RWPE1 (cell line): ENCODE measurements around the gene APBB3.
A peak's percentile ranks its signal among the peaks of the same experiment; 100 is the strongest.
"Not testable (repeated sequence)": the region's sequence is repeated elsewhere in the genome, so short reads cannot be mapped to it uniquely, and the experiment has no call there.

ENCODE experiments used
- CTCF ChIA-PET: fragments of 350-600 bp; sonication (Branson Sonifier 250); formaldehyde crosslinking; extraction: SDS; loops from one replicate; lab custom pipeline; 2021; lab: Yijun Ruan, JAX
- POLR2A ChIA-PET: fragments of 400-600 bp; formaldehyde crosslinking; extraction: SDS; loops from one replicate; lab custom pipeline; 2020; ENCODE audit warnings: antibody characterized with exemption; ENCODE audit not compliant: low non-redundant PET; lab: Yijun Ruan, JAX
- DNase-seq: peaks from one replicate; pipeline ENCODE4 v3.0.0; 2012; ENCODE audit warnings: low spot score
- H3K27ac ChIP-seq: fragments of 450-650 bp; 2 replicates; pipeline ENCODE4 v1.5.1; 2017
- TF ChIP-seq, protein P1 (sequence below): fragments of 450-650 bp; conservative IDR thresholded peaks from 2 replicates; pipeline ENCODE4 v1.5.1; 2017; ENCODE audit warnings: low read depth, mild to moderate bottlenecking

Gene APBB3

DNA sequence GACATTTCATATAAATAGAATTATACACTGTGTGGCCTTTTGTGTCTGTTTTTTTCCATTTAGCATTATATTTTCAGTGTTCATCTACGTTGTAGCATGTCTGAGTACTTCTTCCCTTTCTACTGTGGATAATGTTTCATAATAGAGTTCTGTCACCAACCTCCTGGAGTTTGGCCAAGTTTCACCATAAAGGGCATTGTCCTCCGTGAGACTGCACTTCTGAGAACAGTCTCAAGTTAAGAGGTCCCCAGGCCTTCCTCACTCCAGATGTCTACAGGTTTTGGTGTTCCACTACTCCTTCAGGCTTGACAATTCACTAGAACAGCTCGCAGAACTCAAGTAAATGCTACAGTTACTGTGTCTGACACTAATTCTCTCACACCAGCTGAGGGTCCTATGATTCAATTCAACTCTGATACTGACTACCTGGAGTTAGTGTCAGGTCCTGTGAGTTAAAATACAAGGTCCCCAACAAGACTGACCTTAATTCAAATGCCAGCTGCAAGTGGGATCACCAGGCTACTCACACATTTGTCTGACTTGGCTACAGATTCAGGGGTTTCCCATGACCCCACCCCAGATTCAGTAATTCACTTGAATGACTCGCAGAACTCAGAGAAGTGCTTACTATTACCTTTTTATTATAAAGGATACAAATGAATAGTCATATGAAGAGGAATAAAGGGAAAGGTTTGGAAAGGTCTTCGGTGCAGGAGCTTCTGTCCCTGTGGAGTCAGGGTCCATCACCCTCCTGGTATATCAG is 31.3 kb upstream of the APBB3 start:
- H3K27ac ChIP-seq: no peak overlapping the region
- ChIA-PET POLR2A (no interaction called here), CTCF (interaction anchor here (1.0 kb wide), 1 partner anchor 34 kb away, joined by 3 read pairs; no protein-coding TSS in a partner anchor)
- TF ChIP-seq, protein P1, sequence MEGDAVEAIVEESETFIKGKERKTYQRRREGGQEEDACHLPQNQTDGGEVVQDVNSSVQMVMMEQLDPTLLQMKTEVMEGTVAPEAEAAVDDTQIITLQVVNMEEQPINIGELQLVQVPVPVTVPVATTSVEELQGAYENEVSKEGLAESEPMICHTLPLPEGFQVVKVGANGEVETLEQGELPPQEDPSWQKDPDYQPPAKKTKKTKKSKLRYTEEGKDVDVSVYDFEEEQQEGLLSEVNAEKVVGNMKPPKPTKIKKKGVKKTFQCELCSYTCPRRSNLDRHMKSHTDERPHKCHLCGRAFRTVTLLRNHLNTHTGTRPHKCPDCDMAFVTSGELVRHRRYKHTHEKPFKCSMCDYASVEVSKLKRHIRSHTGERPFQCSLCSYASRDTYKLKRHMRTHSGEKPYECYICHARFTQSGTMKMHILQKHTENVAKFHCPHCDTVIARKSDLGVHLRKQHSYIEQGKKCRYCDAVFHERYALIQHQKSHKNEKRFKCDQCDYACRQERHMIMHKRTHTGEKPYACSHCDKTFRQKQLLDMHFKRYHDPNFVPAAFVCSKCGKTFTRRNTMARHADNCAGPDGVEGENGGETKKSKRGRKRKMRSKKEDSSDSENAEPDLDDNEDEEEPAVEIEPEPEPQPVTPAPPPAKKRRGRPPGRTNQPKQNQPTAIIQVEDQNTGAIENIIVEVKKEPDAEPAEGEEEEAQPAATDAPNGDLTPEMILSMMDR: no peak
- no peak for DNase-seq

DNA sequence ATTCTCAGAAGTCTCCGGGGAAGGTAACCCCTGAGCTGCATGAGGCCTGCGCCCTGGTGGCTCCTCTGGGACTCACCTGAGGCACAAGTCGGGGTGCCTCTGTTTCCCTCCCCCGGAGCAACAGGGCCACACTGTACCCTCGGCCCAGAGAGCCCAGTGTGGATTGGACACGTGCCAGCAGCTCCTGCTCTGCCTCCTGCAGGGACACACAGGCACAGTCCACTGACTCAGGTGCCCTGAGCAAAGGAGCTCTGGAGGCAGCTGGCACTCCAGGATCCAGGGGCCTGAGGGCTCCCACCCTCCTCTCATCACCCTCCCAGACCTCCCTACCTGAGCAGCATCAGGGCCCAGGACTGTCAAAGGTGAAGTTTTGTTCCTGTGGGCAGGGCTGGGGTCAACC is 29.8 kb upstream of the APBB3 start:
- ChIA-PET CTCF (no interaction called here), POLR2A (interaction anchor here (1.0 kb wide), 1 partner anchor 53 kb away, joined by 5 read pairs; the partner anchor contains the start of genes IK and NDUFA2)
- DNase-seq: no peak
- H3K27ac ChIP-seq: no peak overlapping the region
- TF ChIP-seq, protein P1: no peak

DNA sequence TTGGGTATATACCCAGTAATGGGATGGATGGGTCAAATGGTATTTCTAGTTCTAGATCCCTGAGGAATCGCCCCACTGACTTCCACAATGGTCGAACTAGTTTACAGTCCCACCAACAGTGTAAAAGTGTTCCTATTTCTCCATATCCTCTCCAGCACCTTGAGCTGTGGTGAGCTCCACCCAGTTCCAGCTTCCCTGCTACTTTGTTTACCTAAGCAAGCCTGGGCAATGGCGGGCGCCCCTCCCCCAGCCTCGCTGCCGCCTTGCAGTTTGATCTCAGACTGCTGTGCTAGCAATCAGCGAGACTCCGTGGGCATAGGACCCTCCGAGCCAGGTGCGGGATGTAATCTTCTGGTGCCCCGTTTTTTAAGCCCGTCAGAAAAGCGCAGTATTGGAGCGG is 28.7 kb upstream of the APBB3 start:
- POLR2A ChIA-PET: interaction anchor here (1.2 kb wide), 1 partner anchor 17 kb away, joined by 5 read pairs; no protein-coding TSS in a partner anchor

DNA sequence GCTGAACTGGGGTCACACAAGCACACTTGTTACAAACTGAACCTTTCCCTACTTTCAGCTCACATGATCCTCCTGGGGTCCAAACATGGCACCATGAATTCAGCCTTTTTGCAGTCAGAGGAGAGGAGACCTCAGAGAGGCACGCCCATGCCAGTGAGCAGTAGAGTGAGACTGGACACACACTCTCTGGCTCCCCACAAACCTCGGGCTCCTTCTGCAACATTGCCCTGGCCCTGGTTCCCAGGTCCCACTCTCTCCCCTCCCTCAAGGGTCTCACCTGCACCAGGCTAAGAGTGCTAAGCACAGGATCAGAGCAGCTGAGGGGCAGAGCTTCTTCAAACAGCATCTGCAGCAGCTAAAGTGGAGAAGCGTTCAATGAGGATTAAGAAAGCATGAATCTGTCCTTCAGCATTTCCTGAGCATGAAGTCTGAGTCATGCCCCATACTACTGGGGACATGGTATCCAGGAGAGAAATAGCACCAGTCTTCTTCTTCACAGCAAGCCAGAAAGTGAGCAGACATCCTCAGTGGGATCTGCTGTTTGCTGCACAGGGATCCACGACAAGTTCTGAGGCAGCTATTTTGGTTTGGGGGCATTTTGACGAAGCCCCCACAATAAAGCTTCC is 27.5 kb upstream of the APBB3 start:
- H3K27ac ChIP-seq: peak overlapping the region; percentile 52
- ChIA-PET CTCF (interaction anchor here (0.6 kb wide), 1 partner anchor 1930 kb away, joined by 8 read pairs; no protein-coding TSS in a partner anchor), POLR2A (no interaction called here)
- TF ChIP-seq, protein P1: no peak
- peak; percentile 57 for DNase-seq

More for the DNA sequence above, 28.7 kb upstream of the APBB3 start:
- H3K27ac ChIP-seq: peak overlapping the region; percentile 50
- CTCF ChIA-PET, DNase-seq: not testable (repeated sequence)

DNA sequence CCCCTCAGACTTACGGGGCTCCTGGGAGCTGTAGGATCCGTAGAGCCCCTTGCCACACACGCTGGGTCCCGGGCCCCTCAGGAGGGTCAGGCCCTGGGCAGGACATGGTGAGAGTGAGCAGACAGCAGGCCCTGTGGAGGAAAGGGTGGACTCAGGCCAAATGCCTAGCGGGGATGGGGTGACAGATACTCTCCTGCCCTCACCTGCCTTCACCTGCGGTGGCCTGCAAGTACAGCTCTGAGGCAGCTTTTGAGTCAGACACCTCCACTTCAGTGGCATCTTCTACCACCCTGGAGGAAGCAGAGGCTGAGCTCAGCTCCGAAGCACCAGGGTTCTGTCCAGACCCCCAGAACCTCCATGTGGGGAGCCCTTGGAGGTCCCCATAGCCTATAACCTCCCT is 26.5 kb upstream of the APBB3 start:
- ChIA-PET CTCF (interaction anchor here (0.6 kb wide), 1 partner anchor 598 kb away, joined by 4 read pairs; no protein-coding TSS in a partner anchor), POLR2A (no interaction called here)
- H3K27ac ChIP-seq: no peak overlapping the region
- TF ChIP-seq, protein P1: no peak
- DNase-seq: no peak

DNA sequence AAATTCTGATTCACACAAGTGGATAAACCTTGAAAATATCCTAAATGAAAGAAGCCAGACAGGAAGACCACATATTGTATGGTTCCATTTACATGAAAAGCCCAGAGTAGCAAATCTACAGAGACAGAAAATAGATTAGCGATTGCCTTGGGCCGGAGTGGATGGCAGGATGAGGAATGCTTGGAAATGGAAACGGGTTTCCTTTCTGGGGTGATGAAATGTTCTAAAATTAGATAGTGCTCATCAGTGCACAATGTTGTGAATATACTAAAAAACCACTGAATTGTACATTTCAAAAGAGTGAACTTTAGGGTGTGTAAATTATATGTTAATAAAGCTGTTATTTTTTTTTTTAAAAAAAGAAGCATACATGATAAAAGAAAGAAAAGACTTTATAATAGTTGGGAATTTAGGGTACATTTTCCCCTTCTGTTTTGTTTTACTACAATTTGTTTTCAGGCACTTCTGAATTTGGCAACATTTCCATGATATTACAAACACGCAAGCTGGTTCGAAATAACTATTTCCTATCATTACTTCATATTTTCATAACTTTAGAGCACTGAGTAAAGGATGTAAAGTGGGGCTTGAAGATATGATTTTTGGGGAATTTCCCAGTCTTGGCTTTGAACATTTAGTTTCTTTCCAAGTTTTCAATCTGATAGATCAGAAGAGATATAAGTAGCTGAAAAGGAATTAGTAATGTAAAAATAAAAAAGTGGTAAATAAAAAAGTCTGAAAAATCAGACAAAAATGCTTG is 24.1 kb upstream of the APBB3 start:
- DNase-seq: no peak
- TF ChIP-seq, protein P1: no peak
- ChIA-PET CTCF (interaction anchor here (0.6 kb wide), 1 partner anchor 14 kb away, joined by 3 read pairs; no protein-coding TSS in a partner anchor), POLR2A (no interaction called here)
- H3K27ac ChIP-seq: no peak overlapping the region
